Measurements from ENCODE around the gene PTCH2. TPM values are rescaled to one million over a fixed set of nuclear protein-coding genes. Genes with fewer than 3 reads are reported as not detected.

Gene PTCH2
- total and polyA plus RNA-seq, 2 of the 13 experiments (the other 11 are each of a cell fraction or from before 2014, with no cell fraction given) = 0.60 to 1.5 TPM

- TF ChIP-seq ZNF549 (CRISPR knock-in tag; IDR thresholded peaks at IDR 0.05) (no peak), ZBTB26 (CRISPR knock-in tag; IDR thresholded peaks at IDR 0.05; ENCODE audit: borderline replicate concordance) (peak; percentile 24; the same call in 1 of the 2 replicates), RBAK (CRISPR knock-in tag; IDR thresholded peaks at IDR 0.05) (no peak), ZNF496 (CRISPR knock-in tag; IDR thresholded peaks at IDR 0.05; ENCODE audit: insufficient replicate concordance) (no peak), ATF5 (CRISPR knock-in tag; IDR thresholded peaks at IDR 0.05; ENCODE audit: low read depth) (no peak), MYC (CRISPR knock-in tag; IDR thresholded peaks at IDR 0.05; ENCODE audit: borderline replicate concordance) (peak; percentile 45; the same call in 1 of the 2 replicates), MEF2D (CRISPR knock-in tag; IDR thresholded peaks at IDR 0.05) (no peak), ZNF292 (CRISPR knock-in tag; IDR thresholded peaks at IDR 0.05; ENCODE audit: borderline replicate concordance, low read depth) (peak; percentile 34; the same call in 1 of the 2 replicates), SOX13 (IDR thresholded peaks at IDR 0.05) (no peak), SOX13 (CRISPR knock-in tag; conservative IDR thresholded peaks at IDR 0.05 in 1 of 2, IDR thresholded peaks at IDR 0.05 in 1 of 2) (0 out of 4 replicates have a peak, but pooled peaks of 1 of the 2 experiments have one; percentile 41), TCF7 (IDR thresholded peaks at IDR 0.05; ENCODE audit: low read depth) (peak; percentile 90), SNAPC4 (CRISPR knock-in tag; IDR thresholded peaks at IDR 0.05) (peak; percentile 70), GATA4 (IDR thresholded peaks at IDR 0.05; ENCODE audit: borderline replicate concordance, low read depth) (no peak), FOXA3 (CRISPR knock-in tag; IDR thresholded peaks at IDR 0.05) (peak; percentile 36; the same call in 1 of the 2 replicates), GLI4 (CRISPR knock-in tag; IDR thresholded peaks at IDR 0.05; ENCODE audit: borderline replicate concordance) (no peak; the same call in 1 of the 2 replicates), FLYWCH1 (CRISPR knock-in tag; IDR thresholded peaks at IDR 0.05) (no peak), TSC22D2 (CRISPR knock-in tag; IDR thresholded peaks at IDR 0.05; ENCODE audit: borderline replicate concordance) (no peak), KMT2B (CRISPR knock-in tag; IDR thresholded peaks at IDR 0.05) (no peak), BCL3 (CRISPR knock-in tag; IDR thresholded peaks at IDR 0.05) (no peak), HDAC1 (CRISPR knock-in tag; IDR thresholded peaks at IDR 0.05) (peak; percentile 83), KAT8 (CRISPR knock-in tag; IDR thresholded peaks at IDR 0.05) (0 out of 2 replicates have a peak, but pooled peaks have one; percentile 26)
These were observed 15.7 kb downstream of the PTCH2 start (continued) for GRCh38 chr1:44827197-44828002.

All from HepG2 (cell line).